Measurements from ENCODE around the gene UQCRHL.
"Not testable (repeated sequence)": the region's sequence is repeated elsewhere in the genome, so short reads cannot be mapped to it uniquely, and the experiment has no call there.

DNA sequence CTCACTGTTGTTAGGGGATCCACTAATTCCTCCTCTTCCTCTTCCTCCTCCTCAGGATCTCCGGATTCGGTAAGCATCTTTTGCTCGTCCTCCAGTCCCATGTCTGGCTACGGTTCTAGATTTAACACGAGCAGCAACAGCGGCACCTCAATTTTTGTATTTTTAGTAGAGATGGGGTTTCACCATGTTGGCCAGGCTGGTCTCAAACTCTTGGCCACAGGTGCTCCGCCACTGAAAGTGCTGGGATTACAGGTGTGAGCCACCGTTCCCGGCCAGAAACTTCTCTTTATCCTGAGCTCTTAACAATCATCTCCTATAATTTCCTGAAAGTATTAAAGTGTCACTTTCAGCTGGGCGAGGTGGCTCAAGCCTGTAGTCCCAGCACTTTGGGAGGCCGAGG, at the start of gene UQCRHL:
- not testable (repeated sequence) for TF ChIP-seq POLR2A, POLR2AphosphoS5 (IDR thresholded peaks at IDR 0.05)
- TF ChIP-seq, protein P1, sequence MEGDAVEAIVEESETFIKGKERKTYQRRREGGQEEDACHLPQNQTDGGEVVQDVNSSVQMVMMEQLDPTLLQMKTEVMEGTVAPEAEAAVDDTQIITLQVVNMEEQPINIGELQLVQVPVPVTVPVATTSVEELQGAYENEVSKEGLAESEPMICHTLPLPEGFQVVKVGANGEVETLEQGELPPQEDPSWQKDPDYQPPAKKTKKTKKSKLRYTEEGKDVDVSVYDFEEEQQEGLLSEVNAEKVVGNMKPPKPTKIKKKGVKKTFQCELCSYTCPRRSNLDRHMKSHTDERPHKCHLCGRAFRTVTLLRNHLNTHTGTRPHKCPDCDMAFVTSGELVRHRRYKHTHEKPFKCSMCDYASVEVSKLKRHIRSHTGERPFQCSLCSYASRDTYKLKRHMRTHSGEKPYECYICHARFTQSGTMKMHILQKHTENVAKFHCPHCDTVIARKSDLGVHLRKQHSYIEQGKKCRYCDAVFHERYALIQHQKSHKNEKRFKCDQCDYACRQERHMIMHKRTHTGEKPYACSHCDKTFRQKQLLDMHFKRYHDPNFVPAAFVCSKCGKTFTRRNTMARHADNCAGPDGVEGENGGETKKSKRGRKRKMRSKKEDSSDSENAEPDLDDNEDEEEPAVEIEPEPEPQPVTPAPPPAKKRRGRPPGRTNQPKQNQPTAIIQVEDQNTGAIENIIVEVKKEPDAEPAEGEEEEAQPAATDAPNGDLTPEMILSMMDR (IDR thresholded peaks at IDR 0.05 in 8 of 11, conservative IDR thresholded peaks at IDR 0.05 in 3 of 11) = not testable (repeated sequence)

Data from spleen (tissue), 7 donors.